Tibial artery (tissue), 4 donors: ENCODE measurements around the gene ITGBL1.

Experiments used
- DNase-seq, 2 donors: peaks; one replicate each; pipeline ENCODE4 v3.0.0-alpha.2; 2019
- H3K27ac ChIP-seq, 2 donors: fragments of 200-600 bp; sonication (generic) in 1 of 2; 1 replicate in 1 of 2; 2 replicates in 1 of 2; pipeline ENCODE4 v1.5.1; 2018 to 2019; ENCODE audit warnings: mild to moderate bottlenecking in 1 of 2
- H3K27me3 ChIP-seq, 2 donors: fragments of 200-600 bp; sonication (generic) in 1 of 2; one replicate each; pipeline versions ENCODE4 v1.5.1 to v1.6.0; 2016 to 2019
- H3K36me3 ChIP-seq, 3 donors: fragments of 200-600 bp; sonication (generic) in 2 of 3; one replicate each; pipeline ENCODE4 v1.5.1; 2016 to 2019; ENCODE audit warnings: mild to moderate bottlenecking in 2 of 3
- H3K4me1 ChIP-seq, 4 donors: fragments of 200-600 bp; sonication (generic) in 2 of 4; 1 replicate in 3 of 4; 2 replicates in 1 of 4; pipeline ENCODE4 v1.5.1; 2016 to 2019
- H3K4me3 ChIP-seq, 2 donors: fragments of 200-600 bp; sonication (generic) in 1 of 2; 1 replicate in 1 of 2; 2 replicates in 1 of 2; pipeline ENCODE4 v1.5.1; 2018 to 2019; ENCODE audit warnings: mild to moderate bottlenecking in 2 of 2
- H3K9me3 ChIP-seq, 3 donors: fragments of 200-600 bp; sonication (generic) in 1 of 3; one replicate each; pipeline ENCODE4 v1.5.1; 2016 to 2019
- intact Hi-C: fragments of 100-400 bp; cut with DNase I; formaldehyde crosslinking; loops from one replicate; pipeline ENCODE4 v1.15.0; 2023; ENCODE audit warnings: low total_unique reads
- TF ChIP-seq, protein P1 (sequence below), 2 experiments: fragments of 200-600 bp in 1 of 2; fragments of 450-650 bp in 1 of 2; IDR thresholded peaks; one replicate each; pipeline ENCODE4 v1.5.1; 2017 to 2019; ENCODE audit warnings: antibody characterized with exemption in 2 of 2, mild to moderate bottlenecking in 1 of 2, moderate library complexity in 1 of 2

The ITGBL1 gene

DNA sequence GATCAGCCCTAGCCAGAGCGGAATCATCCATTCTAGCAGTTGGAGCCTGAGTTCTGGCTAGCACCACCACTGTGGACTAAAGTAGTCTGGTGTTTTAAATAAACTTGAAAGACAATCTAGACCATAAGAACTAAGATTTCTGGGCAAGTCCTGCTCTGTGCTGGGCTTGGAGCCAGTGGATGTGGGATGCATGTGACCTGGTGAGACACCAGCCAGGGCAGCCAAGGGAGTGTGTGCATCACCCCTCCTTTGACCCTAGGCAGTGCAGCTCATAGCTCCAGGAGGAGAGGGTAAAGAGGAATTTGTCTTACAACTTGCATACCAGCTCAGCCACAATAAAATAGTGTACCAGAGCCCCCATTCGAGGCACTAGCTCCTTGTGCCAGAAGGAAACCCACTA, 21.0 kb downstream of the ITGBL1 start:
- DNase-seq = peak; percentile 62 to 83
- Histone ChIP-seq H3K4me1 (peaks cover 0 to 23% (median 15%) of the 10 kb centered on the region in 4 donors), H3K9me3 (no peaks in the 10 kb centered on the region), H3K27ac (peak overlapping the region; percentile 54 to 66), H3K27me3 (no peaks in the 10 kb centered on the region), H3K36me3 (no peaks in the 10 kb centered on the region), H3K4me3 (no peak overlapping the region)
- TF ChIP-seq, protein P1, sequence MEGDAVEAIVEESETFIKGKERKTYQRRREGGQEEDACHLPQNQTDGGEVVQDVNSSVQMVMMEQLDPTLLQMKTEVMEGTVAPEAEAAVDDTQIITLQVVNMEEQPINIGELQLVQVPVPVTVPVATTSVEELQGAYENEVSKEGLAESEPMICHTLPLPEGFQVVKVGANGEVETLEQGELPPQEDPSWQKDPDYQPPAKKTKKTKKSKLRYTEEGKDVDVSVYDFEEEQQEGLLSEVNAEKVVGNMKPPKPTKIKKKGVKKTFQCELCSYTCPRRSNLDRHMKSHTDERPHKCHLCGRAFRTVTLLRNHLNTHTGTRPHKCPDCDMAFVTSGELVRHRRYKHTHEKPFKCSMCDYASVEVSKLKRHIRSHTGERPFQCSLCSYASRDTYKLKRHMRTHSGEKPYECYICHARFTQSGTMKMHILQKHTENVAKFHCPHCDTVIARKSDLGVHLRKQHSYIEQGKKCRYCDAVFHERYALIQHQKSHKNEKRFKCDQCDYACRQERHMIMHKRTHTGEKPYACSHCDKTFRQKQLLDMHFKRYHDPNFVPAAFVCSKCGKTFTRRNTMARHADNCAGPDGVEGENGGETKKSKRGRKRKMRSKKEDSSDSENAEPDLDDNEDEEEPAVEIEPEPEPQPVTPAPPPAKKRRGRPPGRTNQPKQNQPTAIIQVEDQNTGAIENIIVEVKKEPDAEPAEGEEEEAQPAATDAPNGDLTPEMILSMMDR (IDR thresholded peaks at IDR 0.05) = no peak
- intact Hi-C loops = loop anchor here (10.0 kb wide), 1 partner anchor 329 kb away; no protein-coding TSS in a partner anchor

DNA sequence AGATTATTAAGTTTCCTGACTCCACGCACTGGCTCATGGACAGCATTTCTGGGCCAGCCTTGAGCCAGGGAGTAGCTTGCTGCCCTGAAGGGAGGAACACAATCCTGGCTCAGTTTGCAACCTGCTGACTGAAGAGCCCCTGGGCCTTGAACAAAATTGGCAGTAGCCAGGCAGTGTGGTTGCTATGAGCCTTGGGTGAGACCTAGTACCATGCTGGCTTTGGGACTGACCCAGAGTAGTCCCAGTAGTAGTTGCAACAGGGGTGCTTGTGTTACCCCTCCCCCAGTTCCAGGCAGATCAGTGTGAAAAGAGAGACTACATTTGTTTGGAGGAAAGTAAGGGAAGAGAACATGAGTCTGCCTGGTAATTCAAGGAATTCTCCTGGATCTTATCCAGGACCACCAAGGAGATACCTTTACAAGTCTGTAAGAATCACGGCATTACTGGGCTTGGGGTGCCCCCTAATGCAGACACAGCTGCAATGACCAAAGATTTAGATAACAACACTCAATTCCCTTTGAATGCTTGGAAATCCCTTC, 22.0 kb downstream of the ITGBL1 start:
- intact Hi-C loops = loop anchor here (10.0 kb wide), 1 partner anchor 330 kb away; no protein-coding TSS in a partner anchor
- no peaks in the 10 kb centered on the region for H3K36me3 ChIP-seq
- peak overlapping the region; percentile 54 to 66 for H3K27ac ChIP-seq
- peak; percentile 44 to 75 for DNase-seq
- no peak overlapping the region for H3K4me3 ChIP-seq
- H3K4me1 ChIP-seq = peaks cover 0 to 23% (median 15%) of the 10 kb centered on the region in 4 donors
- TF ChIP-seq, protein P1 (IDR thresholded peaks at IDR 0.05) = peak; percentile 43
- H3K9me3 ChIP-seq = no peaks in the 10 kb centered on the region
- no peaks in the 10 kb centered on the region for H3K27me3 ChIP-seq

- intact Hi-C loops = loop anchor here (10.0 kb wide), 1 partner anchor 331 kb away; no protein-coding TSS in a partner anchor
- TF ChIP-seq, protein P1 (IDR thresholded peaks at IDR 0.05) = no peak
- no peak overlapping the region for H3K27ac ChIP-seq
- no peaks in the 10 kb centered on the region for H3K36me3 ChIP-seq
- H3K27me3 ChIP-seq = no peaks in the 10 kb centered on the region
- H3K9me3 ChIP-seq = no peaks in the 10 kb centered on the region
- peaks cover 0 to 23% (median 15%) of the 10 kb centered on the region in 4 donors for H3K4me1 ChIP-seq
- no peak overlapping the region for H3K4me3 ChIP-seq
- no peak for DNase-seq
Observed at GRCh38 chr13:101475536-101475935, 23.1 kb downstream of the ITGBL1 start.

- intact Hi-C loops = no loop called here
- Histone ChIP-seq H3K27me3 (no peaks in the 10 kb centered on the region), H3K27ac (no peak overlapping the region), H3K4me1 (no peaks in the 10 kb centered on the region), H3K9me3 (no peaks in the 10 kb centered on the region), H3K4me3 (no peak overlapping the region), H3K36me3 (no peaks in the 10 kb centered on the region)
- TF ChIP-seq, protein P1 (IDR thresholded peaks at IDR 0.05) = no peak
- DNase-seq = no peak
Observed at GRCh38 chr13:101481421-101481820, 28.9 kb downstream of the ITGBL1 start.

DNA sequence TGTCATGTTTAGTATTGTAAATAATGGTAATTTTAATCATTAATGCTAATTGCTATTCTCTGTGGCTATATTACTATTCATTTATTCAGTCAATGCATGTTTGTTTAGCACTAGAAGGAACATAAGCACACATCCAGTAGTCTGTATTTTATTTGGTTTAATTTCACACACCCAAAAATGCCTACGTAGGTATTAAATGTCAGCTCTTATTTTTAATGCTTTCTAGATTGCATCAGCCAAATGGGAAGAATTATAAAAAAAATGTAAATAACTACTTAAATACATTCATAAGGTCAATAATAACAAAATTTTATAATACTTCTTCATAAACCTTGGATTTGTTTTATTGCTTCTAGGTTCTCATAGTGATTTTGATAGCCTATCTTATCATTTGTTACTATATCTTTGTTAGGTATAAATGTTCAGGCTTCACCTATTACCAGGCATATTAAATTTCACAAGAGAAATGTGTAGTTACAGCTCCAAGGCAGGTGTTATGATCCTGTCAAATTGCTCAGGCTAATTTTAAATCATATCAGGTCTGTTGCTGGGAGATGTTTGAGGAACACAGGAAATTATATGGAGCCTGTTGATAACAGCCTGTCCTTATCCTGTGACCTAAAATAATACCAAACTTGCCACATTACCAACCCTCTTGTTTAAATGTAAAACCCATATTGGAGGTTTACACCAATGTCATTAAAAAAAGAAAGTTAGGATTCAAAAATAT, 34.4 kb downstream of the ITGBL1 start:
- DNase-seq = no peak
- H3K36me3 ChIP-seq = no peaks in the 10 kb centered on the region
- intact Hi-C loops = no loop called here
- H3K27me3 ChIP-seq = no peaks in the 10 kb centered on the region
- H3K4me1 ChIP-seq = peaks cover 0 to 9% (median 2%) of the 10 kb centered on the region in 4 donors
- H3K27ac ChIP-seq = no peak overlapping the region
- no peak overlapping the region for H3K4me3 ChIP-seq
- no peaks in the 10 kb centered on the region for H3K9me3 ChIP-seq
- TF ChIP-seq, protein P1 (IDR thresholded peaks at IDR 0.05) = no peak
